LNCaP clone FGC (cell line): Measurements from ENCODE around the gene BTG1.

ENCODE experiments used
- DNase-seq: peaks from one replicate; pipeline ENCODE4 v3.0.0-alpha.2; 2011; ENCODE audit warnings: low read depth
- H3K4me3 ChIP-seq: 2 replicates; pipeline ENCODE4 v1.5.1; 2011; ENCODE audit warnings: mild to moderate bottlenecking, low read depth, low read length, control low read depth
- CTCF ChIP-seq: IDR thresholded peaks from 2 replicates; pipeline ENCODE4 v1.5.1; 2012; ENCODE audit warnings: mild to moderate bottlenecking; ENCODE audit not compliant: control insufficient read depth, insufficient read depth; ENCODE audit errors: extremely low read depth

The BTG1 gene

GRCh38 chr12:92170050-92170449, 24.4 kb upstream of the BTG1 start:
- no peak overlapping the region for H3K4me3 ChIP-seq
- no peak for TF ChIP-seq CTCF
- DNase-seq, result no peak

GRCh38 chr12:92167075-92167474, 21.4 kb upstream of the BTG1 start:
- no peak for DNase-seq
- TF ChIP-seq CTCF, result no peak
- H3K4me3 ChIP-seq, result no peak overlapping the region

- H3K4me3 ChIP-seq, result no peak overlapping the region
- no peak for DNase-seq
- TF ChIP-seq CTCF, result no peak
These were observed 19.1 kb upstream of the BTG1 start for GRCh38 chr12:92164712-92165111.

- no peak for DNase-seq
- TF ChIP-seq CTCF, result no peak
- H3K4me3 ChIP-seq, result no peak overlapping the region
These were observed 16.4 kb upstream of the BTG1 start for GRCh38 chr12:92162079-92162478.

- no peak for DNase-seq
- TF ChIP-seq CTCF, result no peak
- H3K4me3 ChIP-seq, result no peak overlapping the region
These were observed 13.3 kb upstream of the BTG1 start for GRCh38 chr12:92158796-92159439.

- DNase-seq, result no peak
- no peak for TF ChIP-seq CTCF
- H3K4me3 ChIP-seq, result no peak overlapping the region
These were observed 11.2 kb upstream of the BTG1 start for GRCh38 chr12:92156704-92157395.

GRCh38 chr12:92156139-92156538, 10.5 kb upstream of the BTG1 start:
- no peak for DNase-seq
- no peak overlapping the region for H3K4me3 ChIP-seq
- no peak for TF ChIP-seq CTCF
